ENCODE measurements around the gene SLC5A11. TPM values are rescaled to one million over a fixed set of nuclear protein-coding genes. Genes with fewer than 3 reads are reported as not detected.

The SLC5A11 gene
- total RNA-seq, 1 donor from 2014 or later, result not detected

GRCh38 chr16:24906199-24906808 is 60.5 kb downstream of the SLC5A11 start:
- Mint-ChIP-seq H3K27me3 (ENCODE audit: unreplicated experiment) (peaks cover 2% of the 10 kb centered on the region), H3K9me3 (ENCODE audit: unreplicated experiment) (peaks cover 1% of the 10 kb centered on the region), H3K4me1 (ENCODE audit: low read depth, unreplicated experiment) (no peaks in the 10 kb centered on the region), H3K36me3 (ENCODE audit: unreplicated experiment) (no peaks in the 10 kb centered on the region), H3K27ac (ENCODE audit: unreplicated experiment) (no peak overlapping the region), H3K4me3 (ENCODE audit: unreplicated experiment) (no peak overlapping the region)
- TF ChIP-seq, protein P1, sequence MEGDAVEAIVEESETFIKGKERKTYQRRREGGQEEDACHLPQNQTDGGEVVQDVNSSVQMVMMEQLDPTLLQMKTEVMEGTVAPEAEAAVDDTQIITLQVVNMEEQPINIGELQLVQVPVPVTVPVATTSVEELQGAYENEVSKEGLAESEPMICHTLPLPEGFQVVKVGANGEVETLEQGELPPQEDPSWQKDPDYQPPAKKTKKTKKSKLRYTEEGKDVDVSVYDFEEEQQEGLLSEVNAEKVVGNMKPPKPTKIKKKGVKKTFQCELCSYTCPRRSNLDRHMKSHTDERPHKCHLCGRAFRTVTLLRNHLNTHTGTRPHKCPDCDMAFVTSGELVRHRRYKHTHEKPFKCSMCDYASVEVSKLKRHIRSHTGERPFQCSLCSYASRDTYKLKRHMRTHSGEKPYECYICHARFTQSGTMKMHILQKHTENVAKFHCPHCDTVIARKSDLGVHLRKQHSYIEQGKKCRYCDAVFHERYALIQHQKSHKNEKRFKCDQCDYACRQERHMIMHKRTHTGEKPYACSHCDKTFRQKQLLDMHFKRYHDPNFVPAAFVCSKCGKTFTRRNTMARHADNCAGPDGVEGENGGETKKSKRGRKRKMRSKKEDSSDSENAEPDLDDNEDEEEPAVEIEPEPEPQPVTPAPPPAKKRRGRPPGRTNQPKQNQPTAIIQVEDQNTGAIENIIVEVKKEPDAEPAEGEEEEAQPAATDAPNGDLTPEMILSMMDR (IDR thresholded peaks at IDR 0.05; ENCODE audit: partially characterized antibody, unreplicated experiment), result peak; percentile 73
- DNase-seq, result no peak

GRCh38 chr16:24906901-24907300 is 61.1 kb downstream of the SLC5A11 start:
- DNase-seq, result no peak
- TF ChIP-seq, protein P1 (IDR thresholded peaks at IDR 0.05; ENCODE audit: partially characterized antibody, unreplicated experiment), result no peak
- no peaks in the 10 kb centered on the region for H3K4me1 Mint-ChIP-seq (ENCODE audit: low read depth, unreplicated experiment)
- no peaks in the 10 kb centered on the region for H3K36me3 Mint-ChIP-seq (ENCODE audit: unreplicated experiment)
- H3K27me3 Mint-ChIP-seq (ENCODE audit: unreplicated experiment), result peaks cover 2% of the 10 kb centered on the region
- H3K9me3 Mint-ChIP-seq (ENCODE audit: unreplicated experiment), result peaks cover 1% of the 10 kb centered on the region
- H3K27ac Mint-ChIP-seq (ENCODE audit: unreplicated experiment), result no peak overlapping the region
- H3K4me3 Mint-ChIP-seq (ENCODE audit: unreplicated experiment), result no peak overlapping the region

GRCh38 chr16:24908716-24909115 is 63.0 kb downstream of the SLC5A11 start:
- Mint-ChIP-seq H3K4me3 (ENCODE audit: unreplicated experiment) (no peak overlapping the region), H3K27ac (ENCODE audit: unreplicated experiment) (no peak overlapping the region)
- TF ChIP-seq, protein P1 (IDR thresholded peaks at IDR 0.05; ENCODE audit: partially characterized antibody, unreplicated experiment), result no peak

GRCh38 chr16:24909856-24910255 is 64.1 kb downstream of the SLC5A11 start:
- Mint-ChIP-seq H3K4me1 (ENCODE audit: low read depth, unreplicated experiment) (no peaks in the 10 kb centered on the region), H3K4me3 (ENCODE audit: unreplicated experiment) (no peak overlapping the region), H3K27me3 (ENCODE audit: unreplicated experiment) (peaks cover 2% of the 10 kb centered on the region), H3K27ac (ENCODE audit: unreplicated experiment) (no peak overlapping the region), H3K36me3 (ENCODE audit: unreplicated experiment) (peaks cover 2% of the 10 kb centered on the region), H3K9me3 (ENCODE audit: unreplicated experiment) (peaks cover 3% of the 10 kb centered on the region)
- DNase-seq, result no peak
- TF ChIP-seq, protein P1 (IDR thresholded peaks at IDR 0.05; ENCODE audit: partially characterized antibody, unreplicated experiment), result no peak

More at GRCh38 chr16:24908716-24909115, 63.0 kb downstream of the SLC5A11 start:
- no peaks in the 10 kb centered on the region for H3K4me1 Mint-ChIP-seq (ENCODE audit: low read depth, unreplicated experiment)
- no peak for DNase-seq
- H3K36me3 Mint-ChIP-seq (ENCODE audit: unreplicated experiment), result no peaks in the 10 kb centered on the region
- H3K27me3 Mint-ChIP-seq (ENCODE audit: unreplicated experiment), result peaks cover 2% of the 10 kb centered on the region
- peaks cover 3% of the 10 kb centered on the region for H3K9me3 Mint-ChIP-seq (ENCODE audit: unreplicated experiment)

GRCh38 chr16:24915019-24915418 is 69.3 kb downstream of the SLC5A11 start:
- peak overlapping the region; percentile 31 for H3K27ac Mint-ChIP-seq (ENCODE audit: unreplicated experiment)
- TF ChIP-seq, protein P1 (IDR thresholded peaks at IDR 0.05; ENCODE audit: partially characterized antibody, unreplicated experiment), result no peak
- H3K4me1 Mint-ChIP-seq (ENCODE audit: low read depth, unreplicated experiment), result peaks cover 2% of the 10 kb centered on the region

More at GRCh38 chr16:24915019-24915418, 69.3 kb downstream of the SLC5A11 start:
- Mint-ChIP-seq H3K9me3 (ENCODE audit: unreplicated experiment) (peaks cover 3% of the 10 kb centered on the region), H3K27me3 (ENCODE audit: unreplicated experiment) (peaks cover 2% of the 10 kb centered on the region), H3K4me3 (ENCODE audit: unreplicated experiment) (peak overlapping the region; percentile 6), H3K36me3 (ENCODE audit: unreplicated experiment) (peaks cover 15% of the 10 kb centered on the region)
- no peak for DNase-seq

All from glutamatergic neuron (in vitro differentiated cells).